AG09309 (cell line): ENCODE results near the gene DLAT.

Source experiments
- DNase-seq: peaks from one replicate; pipeline ENCODE4 v3.0.0-alpha.2; 2010; ENCODE audit warnings: low read depth
- H3K4me3 ChIP-seq: 2 replicates; pipeline ENCODE4 v1.5.1; 2011; ENCODE audit warnings: mild to moderate bottlenecking, low read depth, low read length, moderate library complexity; ENCODE audit not compliant: control insufficient read depth
- CTCF ChIP-seq: IDR thresholded peaks from 2 replicates; pipeline ENCODE4 v1.5.1; 2011; ENCODE audit warnings: mild to moderate bottlenecking, low read depth, low read length, inconsistent platforms; ENCODE audit not compliant: insufficient read depth, control insufficient read depth; ENCODE audit errors: missing control alignments

Gene DLAT

GRCh38 chr11:112096194-112096593 is 71.0 kb downstream of the DLAT start:
- DNase-seq: no peak
- no peak for TF ChIP-seq CTCF

GRCh38 chr11:112097734-112098528 is 72.7 kb downstream of the DLAT start:
- no peak for DNase-seq
- TF ChIP-seq CTCF: no peak
- no peak overlapping the region for H3K4me3 ChIP-seq

More at GRCh38 chr11:112096194-112096593, 71.0 kb downstream of the DLAT start:
- H3K4me3 ChIP-seq: no peak overlapping the region

GRCh38 chr11:112100462-112100861 is 75.3 kb downstream of the DLAT start:
- H3K4me3 ChIP-seq: no peak overlapping the region
- TF ChIP-seq CTCF: no peak
- DNase-seq: no peak

GRCh38 chr11:112103446-112103845 is 78.2 kb downstream of the DLAT start:
- no peak for TF ChIP-seq CTCF
- no peak for DNase-seq
- no peak overlapping the region for H3K4me3 ChIP-seq

- no peak for TF ChIP-seq CTCF
- DNase-seq: no peak
These were observed 80.9 kb downstream of the DLAT start for GRCh38 chr11:112106070-112106469.

More at GRCh38 chr11:112106070-112106469, 80.9 kb downstream of the DLAT start:
- H3K4me3 ChIP-seq: no peak overlapping the region
